GM21515 (cell line): ENCODE data around the gene TNIP2.
A peak's percentile ranks its signal among the peaks of the same experiment; 100 is the strongest.
"Not testable (repeated sequence)": the region's sequence is repeated elsewhere in the genome, so short reads cannot be mapped to it uniquely, and the experiment has no call there.

Experiments used
- ATAC-seq: cut with Tn5 transposase; IDR thresholded peaks from one replicate; pipeline ENCODE4 v1.9.1; 2021; ENCODE audit not compliant: unreplicated experiment

Gene TNIP2

DNA sequence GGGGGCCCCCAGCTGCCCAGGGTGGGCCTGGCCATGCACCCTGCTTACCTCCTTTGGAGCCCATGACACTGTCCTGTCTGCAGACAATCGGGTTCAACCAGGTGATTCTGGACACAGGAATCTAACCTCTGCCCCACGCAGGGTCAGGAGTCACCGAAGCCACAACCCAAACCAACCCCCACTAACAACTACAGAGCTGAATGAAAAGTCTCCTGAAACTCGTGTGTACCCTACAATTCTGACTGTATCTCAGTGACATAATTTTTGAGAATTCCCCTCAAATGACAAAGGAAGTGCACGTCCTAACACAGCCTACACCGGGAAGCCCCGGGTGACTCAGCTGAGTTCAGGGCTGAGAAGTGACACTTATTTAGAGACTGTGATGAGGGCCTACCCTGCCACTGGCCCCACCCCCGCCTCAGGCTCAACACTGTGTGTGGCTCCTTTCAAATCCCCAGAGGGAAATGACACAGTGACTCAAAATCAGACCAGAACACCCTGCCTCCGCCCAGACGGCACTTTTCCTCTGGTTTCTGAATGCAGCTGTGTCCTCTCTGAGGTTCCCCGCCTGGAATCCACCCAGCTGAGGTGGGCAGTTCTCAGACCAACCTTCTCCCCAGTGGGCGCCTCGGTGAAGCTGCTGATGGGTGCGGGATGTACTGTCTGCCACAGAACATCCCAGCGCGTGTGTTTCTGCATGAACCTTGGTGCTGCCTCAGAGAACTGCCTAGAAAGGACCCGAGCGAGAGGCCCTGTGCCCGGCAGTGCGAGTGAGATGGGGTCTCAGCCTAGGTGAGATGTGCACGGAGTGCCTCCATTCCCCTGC is 9.9 kb downstream of the TNIP2 start:
- ATAC-seq: peak; percentile 74

DNA sequence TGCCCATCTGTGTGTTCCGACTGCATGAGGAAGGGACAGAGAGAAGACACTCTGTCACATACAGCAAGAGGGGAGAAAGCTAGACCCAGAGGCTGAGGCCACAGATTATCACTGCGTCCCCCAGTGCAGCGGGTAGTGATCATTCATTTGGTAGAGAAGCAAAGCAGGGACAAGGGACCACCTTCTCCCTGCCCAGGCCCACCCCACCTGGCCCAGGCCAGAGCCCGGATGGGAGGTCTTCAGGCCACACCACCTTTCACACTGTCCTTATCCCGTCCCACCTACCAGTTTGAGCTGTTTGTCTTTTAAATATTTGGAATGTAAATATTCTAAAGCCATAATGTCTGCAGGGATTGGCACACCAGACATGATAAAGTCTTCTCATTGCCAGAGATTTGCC is 10.6 kb downstream of the TNIP2 start:
- no peak for ATAC-seq

DNA sequence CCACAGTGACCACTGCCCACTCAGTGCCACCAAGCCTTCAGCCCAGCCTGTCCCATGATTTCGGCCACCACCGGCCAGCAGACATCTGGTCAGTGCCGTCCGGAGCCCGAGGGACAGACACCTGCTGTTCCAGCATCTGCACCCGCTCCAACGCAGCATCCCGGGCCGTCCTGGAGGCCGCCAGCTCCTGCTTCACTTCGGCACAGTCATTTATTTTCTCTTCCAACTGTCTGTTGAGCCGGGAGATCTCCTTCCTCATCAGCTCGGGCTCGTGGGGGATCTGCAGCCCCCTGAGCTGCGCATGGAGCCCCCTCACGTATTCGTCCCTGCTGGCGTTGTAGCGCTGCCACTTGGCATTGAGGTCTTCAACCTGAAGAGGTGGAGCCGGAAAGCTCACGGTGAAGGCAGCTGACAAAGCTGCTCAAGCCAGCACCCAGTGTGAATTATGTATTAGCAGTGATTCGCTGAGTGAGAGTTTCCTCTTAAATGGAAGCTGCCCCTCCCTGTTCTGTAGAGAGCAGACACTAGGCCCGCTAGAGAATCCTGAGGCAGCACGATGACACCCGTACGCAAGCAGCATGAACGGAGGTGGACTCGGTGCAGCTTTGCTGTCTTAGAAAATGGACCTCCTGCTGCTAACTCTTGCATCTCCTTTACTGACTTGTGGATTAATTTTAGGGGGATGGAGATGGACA is 11.4 kb downstream of the TNIP2 start:
- no peak for ATAC-seq

DNA sequence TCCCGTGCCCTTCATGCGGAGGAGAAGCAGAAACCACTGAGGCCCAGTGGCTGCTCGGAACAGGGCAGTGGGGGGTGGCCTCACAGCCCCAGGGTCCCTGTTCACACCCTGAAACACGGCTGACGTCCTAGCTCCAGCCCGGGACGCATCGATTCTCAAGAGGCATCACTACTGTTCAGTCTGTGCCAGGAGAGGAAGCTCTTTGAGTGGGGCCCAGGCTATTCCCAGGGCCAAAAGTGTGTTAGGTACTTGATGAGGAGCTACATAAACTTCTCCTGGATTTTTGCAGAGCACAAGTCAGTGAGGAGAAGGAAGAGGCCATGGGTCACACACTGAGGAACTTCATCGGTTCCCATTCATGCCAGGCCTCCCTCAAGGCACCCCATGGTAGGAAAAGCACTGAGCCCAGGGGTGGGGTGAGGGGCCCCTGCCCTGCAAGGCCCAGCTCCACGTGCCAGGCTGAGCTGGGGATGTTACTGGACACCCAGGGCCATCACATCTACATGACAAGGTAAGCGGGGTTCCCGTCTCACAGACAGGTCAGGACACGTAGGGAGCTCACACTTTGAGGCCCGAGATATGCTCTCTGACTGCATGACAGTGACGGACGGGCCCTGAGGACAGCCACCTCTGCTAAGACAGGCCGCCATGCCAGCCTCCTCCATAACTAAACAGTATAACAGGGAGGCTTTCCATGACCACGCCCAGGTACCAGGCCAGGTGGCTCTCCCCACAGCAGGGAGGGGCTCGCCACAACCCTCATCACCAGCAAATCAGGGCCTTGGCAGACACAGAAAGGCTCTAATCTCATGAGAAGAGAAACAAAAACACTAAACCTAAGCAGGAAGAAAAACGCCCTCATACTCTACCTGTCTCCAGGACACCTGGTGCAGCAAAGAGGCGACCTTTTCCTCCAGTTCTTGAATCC is 12.4 kb downstream of the TNIP2 start:
- no peak for ATAC-seq

DNA sequence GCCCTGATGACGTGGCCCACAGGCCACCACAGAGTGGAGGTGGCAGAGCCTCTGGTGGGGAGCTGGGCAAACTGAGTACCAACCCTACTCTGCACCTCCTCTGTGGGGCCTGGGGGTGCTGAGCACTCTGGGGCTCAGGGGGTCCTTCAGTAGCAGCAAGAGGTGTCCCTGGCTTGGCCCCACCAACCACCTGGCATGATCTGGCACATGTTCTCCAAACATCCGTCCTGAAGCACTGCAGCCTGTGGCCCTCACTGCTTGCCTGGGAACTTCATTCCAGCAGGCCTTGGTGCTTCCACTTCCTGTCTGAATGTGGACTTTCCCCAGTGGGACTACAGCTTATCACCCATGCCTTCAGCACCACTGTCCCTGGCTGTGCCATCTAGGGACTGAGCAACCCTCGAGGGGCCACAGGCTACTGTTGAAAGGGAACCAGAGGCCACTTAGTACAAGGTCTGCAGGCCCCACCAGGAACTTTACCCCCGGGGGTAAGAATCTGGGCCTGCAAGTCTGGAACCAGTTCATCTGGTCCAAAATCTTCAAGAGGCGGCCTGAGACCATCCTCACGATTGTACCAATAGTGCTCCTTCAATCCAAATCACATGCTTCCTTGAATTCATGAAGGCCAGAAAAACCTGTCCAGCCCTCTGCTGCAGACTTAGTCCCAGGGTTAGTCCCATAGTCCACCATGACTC is 13.2 kb downstream of the TNIP2 start:
- no peak for ATAC-seq

DNA sequence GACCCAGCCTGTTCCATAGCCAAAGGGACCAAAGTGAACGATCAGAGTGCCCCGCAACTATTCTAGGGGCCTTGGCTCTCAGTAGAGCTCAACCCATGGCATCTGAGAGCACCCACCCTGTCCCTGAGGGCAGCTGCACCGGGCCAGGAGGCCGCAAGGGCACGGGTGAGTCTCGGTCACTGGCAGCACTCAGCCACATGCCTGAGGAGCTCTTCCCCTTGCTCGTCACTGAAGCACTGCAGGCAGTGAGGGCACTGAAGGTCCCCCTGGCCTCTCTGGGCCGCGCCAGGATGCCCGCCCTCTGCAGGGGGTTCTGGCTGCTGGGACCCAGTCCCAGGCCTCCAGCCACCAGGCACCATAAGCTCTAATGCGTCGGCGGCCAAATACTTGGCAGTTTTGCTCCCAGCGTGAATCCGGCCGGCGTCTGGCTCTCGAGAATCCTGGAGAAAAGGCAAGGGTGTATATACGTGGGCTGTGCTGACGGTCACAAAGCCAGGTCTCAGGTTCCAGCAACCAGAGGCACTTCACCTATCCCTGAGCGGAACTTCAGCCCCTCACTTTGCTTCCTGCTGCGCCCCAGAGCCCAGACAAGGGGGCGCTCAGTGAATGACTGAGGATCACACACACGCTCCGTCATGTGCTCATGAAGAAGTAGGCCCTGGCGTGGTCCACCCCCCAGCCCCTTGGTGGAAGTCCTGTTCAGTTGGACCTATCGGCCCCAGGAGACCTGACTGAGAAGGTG is 13.9 kb downstream of the TNIP2 start:
- ATAC-seq: no peak

DNA sequence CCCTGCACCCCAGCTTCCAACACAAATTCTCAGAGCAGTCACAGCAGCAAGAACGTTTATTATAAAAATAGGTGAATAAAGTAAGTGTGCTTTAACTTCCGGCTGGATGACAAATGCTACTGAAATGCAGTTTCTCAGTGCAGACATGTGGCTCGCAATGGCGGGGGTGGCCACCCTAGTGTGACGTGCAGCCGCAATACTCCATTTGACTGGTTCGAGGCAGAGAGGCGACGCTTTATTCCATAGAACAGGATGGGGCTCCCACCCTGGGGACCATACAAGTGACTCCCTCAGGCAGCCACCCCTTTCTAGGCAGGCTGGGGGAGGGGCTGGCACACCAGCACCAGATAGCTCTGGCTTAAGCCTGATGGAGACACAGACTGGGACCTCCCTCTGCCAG is 14.5 kb downstream of the TNIP2 start:
- no peak for ATAC-seq

DNA sequence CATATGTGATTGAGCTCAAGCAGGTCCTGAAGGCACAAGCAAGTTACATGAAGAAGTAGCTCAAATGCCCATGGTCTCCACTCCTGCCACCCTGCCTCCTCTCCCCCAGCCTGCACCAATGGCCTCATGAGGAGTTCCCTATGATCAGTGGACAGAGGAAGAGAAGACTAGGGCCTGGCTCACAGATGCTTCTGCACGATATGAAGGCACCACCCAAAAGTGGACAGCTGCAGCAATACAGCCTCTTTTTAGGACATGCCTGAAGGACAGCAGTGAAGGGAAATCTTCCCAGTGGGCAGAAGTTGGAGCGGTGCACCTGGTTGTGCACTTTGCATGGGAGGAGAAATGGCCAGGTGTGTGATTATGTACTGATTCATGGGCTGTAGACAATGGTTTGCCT is 17.8 kb downstream of the TNIP2 start:
- ATAC-seq: not testable (repeated sequence)

DNA sequence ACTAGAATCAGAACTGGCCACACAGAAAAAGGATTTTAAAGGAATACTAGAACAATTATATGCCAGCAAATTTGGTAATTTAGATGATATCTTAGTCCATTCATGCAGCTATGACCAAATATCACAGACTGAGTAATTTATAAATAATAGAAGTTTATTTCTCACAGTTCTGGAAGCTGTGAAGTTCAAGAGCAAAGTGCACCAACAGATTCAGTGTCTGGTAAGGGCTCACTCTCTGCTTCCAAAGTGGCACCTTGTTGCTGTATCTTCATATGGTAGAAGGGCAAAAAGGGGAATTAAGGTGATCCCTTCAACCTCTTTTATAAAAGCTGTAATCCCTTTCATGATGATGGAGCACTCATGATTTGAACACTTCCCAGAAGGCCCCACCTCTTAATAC is 20.3 kb downstream of the TNIP2 start:
- ATAC-seq: no peak

DNA sequence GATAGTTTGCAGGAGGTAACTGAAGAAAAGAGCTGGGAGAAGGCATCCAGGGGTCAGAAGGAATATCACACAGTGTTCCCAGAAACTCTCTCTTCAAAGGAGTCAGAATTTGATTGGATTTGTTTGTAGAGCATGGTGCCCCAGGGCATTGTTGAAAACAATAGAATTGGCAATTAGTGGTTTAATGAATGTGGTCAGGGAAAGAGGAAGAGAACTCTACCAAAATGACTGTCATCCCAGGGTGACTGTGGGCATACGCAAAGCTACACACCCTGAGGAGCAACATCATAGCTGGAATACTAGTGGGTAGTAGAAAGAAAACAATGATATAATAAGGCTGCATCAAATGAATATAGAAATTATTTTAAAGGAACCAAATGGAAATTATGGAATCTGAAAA is 21.5 kb downstream of the TNIP2 start:
- no peak for ATAC-seq

DNA sequence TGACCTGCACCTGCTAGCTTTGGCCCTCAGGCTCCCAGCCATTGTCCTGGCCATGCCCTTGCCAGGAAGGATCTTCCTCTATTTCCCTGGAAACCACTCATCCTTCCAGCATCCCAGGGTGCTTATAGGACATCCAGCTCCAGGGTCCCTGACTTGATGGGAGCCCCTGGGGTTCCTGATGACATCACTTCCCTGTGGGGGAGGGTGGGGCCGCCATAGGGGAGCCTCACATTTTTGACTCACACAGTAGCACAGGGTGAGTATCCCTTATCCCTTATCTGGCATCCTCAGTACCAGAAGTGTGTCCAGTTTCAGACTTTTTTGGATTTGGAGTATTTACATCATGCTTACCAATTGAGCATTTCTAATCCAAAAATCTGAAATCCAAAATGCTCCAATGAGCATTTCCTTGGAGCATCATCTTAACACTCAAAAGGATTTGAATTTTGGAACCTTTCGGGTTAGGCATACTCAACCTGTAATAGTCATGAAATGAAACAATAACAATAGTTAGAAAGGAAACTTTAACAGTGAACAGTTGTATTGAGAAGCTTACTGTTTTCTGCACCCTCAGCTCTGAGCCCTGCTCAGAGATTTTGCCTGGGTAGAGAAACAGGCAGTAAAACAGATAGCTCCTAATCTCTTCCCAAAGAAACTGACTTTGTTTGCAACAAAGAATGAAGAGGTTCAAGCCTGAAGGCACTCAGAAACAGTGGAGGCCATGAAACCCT is 22.1 kb downstream of the TNIP2 start:
- ATAC-seq: no peak

DNA sequence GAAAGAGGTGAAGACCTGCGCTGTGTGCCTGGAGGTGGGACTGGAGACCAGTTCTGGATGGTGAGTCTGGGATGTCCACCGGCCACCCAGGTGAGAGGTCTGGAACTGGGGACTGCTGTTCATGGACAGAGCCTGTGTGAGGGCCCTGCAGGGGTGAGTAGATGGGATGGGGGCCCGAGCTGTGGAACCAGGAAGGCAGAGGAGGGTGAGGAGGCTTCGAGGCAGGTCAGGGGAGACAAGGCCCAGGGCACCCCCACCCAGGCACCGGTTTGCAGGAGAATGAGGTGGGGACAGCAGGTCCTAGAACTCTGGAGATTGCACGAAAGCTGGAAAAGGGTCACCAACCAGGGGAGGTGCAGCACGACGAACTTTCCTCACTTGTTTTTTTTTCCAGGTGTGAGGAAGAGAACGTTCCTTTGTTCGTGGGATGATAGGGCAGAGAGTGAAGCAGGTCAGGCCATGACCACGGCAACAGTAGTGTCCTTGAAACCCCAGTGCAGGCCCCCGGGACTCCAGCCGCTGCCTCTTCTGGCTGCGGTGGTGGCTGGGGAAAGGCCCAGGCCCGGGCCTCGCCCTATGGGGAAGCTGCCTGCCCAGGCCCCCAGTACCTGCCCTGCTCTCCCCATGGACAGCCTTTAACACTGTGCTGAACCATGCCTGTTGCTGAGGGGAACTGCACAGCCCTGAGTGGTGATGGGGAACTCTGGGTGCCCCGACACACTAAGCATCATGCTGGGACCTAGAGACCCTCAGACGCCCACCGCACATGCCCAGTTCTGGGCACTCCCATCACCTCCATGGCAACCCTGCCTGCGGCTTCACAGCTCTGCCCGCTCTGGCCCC is 22.9 kb downstream of the TNIP2 start:
- no peak for ATAC-seq

DNA sequence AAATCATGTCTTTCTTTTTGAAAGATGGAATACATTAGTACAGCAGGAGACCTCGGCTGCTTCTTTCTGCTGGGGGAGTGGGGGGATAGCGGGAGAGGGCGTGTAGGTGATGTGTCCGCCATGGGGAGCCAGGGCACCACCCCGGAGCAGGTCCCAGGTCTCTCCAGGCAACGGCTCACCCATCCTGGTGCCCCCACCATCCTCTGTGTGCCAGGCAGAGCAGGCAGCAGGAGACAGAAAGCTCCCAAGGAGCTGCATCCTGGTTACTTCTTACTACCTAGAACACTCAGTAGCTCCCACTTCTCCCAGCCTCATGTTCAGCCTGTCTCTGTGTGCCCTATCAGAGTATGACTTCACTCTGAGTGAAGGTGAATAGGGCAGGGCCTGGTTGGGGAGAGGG is 23.6 kb downstream of the TNIP2 start:
- no peak for ATAC-seq

DNA sequence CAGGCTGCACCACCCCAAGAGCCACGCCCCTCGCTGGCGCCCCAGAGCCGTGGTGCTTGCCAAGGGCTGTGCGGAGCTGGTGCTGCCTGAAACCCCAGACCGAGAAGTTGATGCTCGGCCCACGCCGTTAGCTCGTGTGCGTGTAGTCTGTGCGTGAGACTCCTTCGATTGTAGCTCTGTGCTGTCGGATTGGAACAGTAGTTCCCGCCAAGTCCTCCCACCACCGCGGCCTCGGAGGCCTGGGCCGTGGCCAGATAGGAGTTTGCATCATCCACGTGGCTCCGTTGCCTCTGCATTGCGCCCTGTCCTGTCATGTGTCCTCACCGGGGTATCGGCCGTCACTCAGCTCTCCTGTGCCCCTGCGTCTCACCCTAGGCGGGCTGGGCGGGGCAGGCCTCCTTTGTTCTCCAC is 24.2 kb downstream of the TNIP2 start:
- no peak for ATAC-seq

DNA sequence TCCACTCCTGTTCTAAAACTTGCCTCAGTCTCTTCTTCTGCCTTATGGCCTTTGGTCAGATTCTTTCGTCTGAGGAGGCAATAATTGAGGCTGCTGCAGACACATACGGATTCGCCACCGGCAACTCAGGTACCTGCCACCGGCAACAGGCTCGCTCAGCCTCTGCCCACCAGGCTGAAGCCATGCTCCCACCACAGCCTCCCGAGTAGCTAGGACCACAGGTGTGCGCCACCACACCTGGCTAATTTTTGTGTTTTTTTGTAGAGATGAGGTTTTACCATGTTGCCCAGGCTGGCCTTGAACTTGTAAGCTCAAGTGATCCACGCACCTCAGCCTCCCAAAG is 26.6 kb downstream of the TNIP2 start:
- no peak for ATAC-seq

DNA sequence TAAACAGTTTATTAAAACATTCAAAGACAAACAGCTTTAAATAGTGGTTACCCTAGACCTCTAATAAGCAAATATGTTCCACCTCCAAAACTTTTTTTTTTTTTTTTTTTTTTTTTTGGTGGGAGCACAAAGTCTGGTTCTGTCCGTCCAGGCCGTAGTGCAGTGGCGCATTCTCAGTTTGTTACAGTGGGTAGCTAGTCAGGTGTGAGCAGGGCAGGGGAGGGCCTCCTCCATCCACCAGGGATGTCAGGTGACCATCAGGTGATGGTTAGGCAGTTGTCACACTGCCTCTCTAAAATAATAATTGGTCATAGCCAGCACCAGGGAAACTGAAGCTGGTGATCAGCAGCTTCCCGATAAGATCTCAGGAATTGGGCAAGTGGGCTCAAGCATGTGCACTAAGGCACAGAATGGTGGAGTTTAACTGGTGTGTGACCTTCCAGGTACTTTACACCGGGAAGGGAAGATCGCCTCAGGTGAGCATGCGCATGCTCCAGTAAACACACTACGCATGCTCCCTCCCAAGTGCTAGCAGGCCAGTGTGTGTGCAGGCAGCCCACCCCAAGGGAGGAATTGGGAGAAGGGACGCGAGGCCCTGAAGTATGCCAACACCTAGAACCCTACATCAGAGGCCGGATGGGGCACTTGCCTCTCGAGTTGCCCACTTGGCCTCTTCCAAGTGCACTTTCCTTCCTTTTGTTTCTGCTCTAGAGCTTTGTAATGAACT is 27.2 kb downstream of the TNIP2 start:
- ATAC-seq: no peak

DNA sequence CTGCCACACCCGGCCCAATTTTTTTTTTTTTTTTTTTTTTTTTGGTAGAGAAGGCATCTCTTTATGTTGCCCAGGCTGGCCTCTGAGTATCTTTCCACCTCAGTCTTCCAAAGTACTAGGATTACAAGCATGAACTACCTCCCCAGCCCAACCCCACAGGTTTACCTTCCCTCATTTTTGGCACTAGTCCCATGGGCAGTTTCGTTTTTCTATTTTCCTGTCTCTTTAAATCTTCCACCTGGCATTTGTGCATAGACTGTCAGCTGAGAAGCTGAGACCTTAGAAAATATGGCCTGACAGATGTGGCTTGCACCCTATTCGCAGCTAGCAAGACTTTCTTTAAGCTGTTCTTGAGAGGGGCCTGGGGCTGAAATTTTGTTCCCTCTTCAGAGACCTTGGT is 27.9 kb downstream of the TNIP2 start:
- no peak for ATAC-seq

DNA sequence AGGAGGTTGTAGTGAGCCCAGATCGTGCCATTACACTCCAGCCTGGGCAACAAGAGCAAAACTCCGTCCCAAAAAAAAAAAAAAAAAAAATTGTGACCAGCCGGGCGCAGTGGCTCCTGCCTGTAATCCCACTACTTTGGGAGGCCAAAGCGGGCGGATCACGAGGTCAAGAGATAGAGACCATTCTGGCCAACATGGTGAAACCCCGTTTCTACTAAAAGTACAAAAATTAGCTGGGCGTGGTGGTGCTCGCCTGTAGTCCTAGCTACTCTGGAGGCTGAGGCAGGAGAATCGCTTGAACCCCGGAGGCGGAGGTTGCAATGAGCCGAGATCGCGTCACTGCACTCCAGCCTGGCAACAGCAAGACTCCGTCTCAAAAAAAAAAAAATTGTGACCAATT is 29.3 kb downstream of the TNIP2 start:
- not testable (repeated sequence) for ATAC-seq
